Naive thymus-derived CD4-positive, alpha-beta T cell (primary cell): ENCODE results near the gene MARCHF6. TPM values are rescaled to one million over a fixed set of nuclear protein-coding genes. Genes with fewer than 3 reads are reported as not detected.
"Not testable (repeated sequence)": the region's sequence is repeated elsewhere in the genome, so short reads cannot be mapped to it uniquely, and the experiment has no call there.

Source experiments
- ATAC-seq: fragments of 150-1000 bp; cut with Tn5 transposase; 2 replicates; pipeline ENCODE4 v1.10.0; 2021; ENCODE audit warnings: mild to moderate bottlenecking, moderate library complexity
- CTCF ChIA-PET: fragments of 350-600 bp; sonication (Branson Sonifier 250); formaldehyde crosslinking; loops from one replicate; lab custom pipeline; 2021; ENCODE audit warnings: antibody characterized with exemption; lab: Charles Lee
- POLR2A ChIA-PET: fragments of 350-600 bp; sonication (Branson Sonifier 250); formaldehyde crosslinking; loops from one replicate; lab custom pipeline; 2021; ENCODE audit warnings: antibody characterized with exemption, inconsistent platforms; lab: Charles Lee
- DNase-seq, 9 donors: peaks; one replicate each; pipeline versions ENCODE4 v3.0.0 to v3.0.0-alpha.2; 2020 to 2022; ENCODE audit warnings: mixed read lengths in 1 of 9
- H3K27ac ChIP-seq: one replicate; pipeline ENCODE4 v1.7.0; 2013; ENCODE audit warnings: mild to moderate bottlenecking, low read depth, low read length, moderate library complexity
- H3K27me3 ChIP-seq, 2 donors: one replicate each; pipeline ENCODE4 v1.7.0; 2013; ENCODE audit warnings: low read length in 2 of 2, mild to moderate bottlenecking in 2 of 2, moderate library complexity in 2 of 2; ENCODE audit not compliant: control insufficient read depth in 2 of 2, insufficient read depth in 2 of 2
- H3K36me3 ChIP-seq, 3 experiments: 1 replicate in 2 of 3; 2 replicates in 1 of 3; pipeline ENCODE4 v1.7.0; 2013; ENCODE audit warnings: low read length in 3 of 3, mild to moderate bottlenecking in 3 of 3, moderate library complexity in 1 of 3; ENCODE audit not compliant: insufficient read depth in 3 of 3, control insufficient read depth in 2 of 3
- H3K4me1 ChIP-seq, 2 donors: one replicate each; pipeline ENCODE4 v1.7.0; 2013; ENCODE audit warnings: low read length in 2 of 2, mild to moderate bottlenecking in 2 of 2, moderate library complexity in 1 of 2; ENCODE audit not compliant: control insufficient read depth in 2 of 2, insufficient read depth in 2 of 2
- H3K4me3 ChIP-seq: 2 replicates; pipeline ENCODE4 v1.7.0; 2013; ENCODE audit warnings: mild to moderate bottlenecking, low read length
- H3K9me3 ChIP-seq, 3 experiments: 1 replicate in 2 of 3; 2 replicates in 1 of 3; pipeline ENCODE4 v1.7.0; 2013; ENCODE audit warnings: low read length in 3 of 3; ENCODE audit not compliant: control insufficient read depth in 2 of 3
- H3K27ac Mint-ChIP-seq, 9 donors: one replicate each; pipeline ENCODE4 v1.8.0; 2020 to 2022; ENCODE audit warnings: mixed read lengths in 9 of 9, mild to moderate bottlenecking in 8 of 9, moderate library complexity in 5 of 9, inconsistent platforms in 2 of 9
- H3K27me3 Mint-ChIP-seq, 5 donors: one replicate each; pipeline ENCODE4 v1.8.0; 2021 to 2022; ENCODE audit warnings: mixed read lengths in 5 of 5, mild to moderate bottlenecking in 1 of 5
- H3K36me3 Mint-ChIP-seq, 5 donors: one replicate each; pipeline ENCODE4 v1.8.0; 2020 to 2022; ENCODE audit warnings: mixed read lengths in 5 of 5, mild to moderate bottlenecking in 3 of 5, inconsistent platforms in 1 of 5
- H3K4me1 Mint-ChIP-seq, 7 donors: one replicate each; pipeline ENCODE4 v1.8.0; 2020 to 2022; ENCODE audit warnings: mixed read lengths in 7 of 7, mild to moderate bottlenecking in 3 of 7, inconsistent platforms in 1 of 7
- H3K4me3 Mint-ChIP-seq, 10 donors: one replicate each; pipeline ENCODE4 v1.8.0; 2020 to 2022; ENCODE audit warnings: mild to moderate bottlenecking in 10 of 10, mixed read lengths in 10 of 10, moderate library complexity in 6 of 10, inconsistent platforms in 2 of 10
- H3K9me3 Mint-ChIP-seq, 11 donors: one replicate each; pipeline ENCODE4 v1.8.0; 2020 to 2022; ENCODE audit warnings: mixed read lengths in 11 of 11, mild to moderate bottlenecking in 4 of 11, inconsistent platforms in 1 of 11, moderate library complexity in 1 of 11
- intact Hi-C, 2 donors: fragments of 100-400 bp; cut with micrococcal nuclease; formaldehyde crosslinking; loops; one replicate each; pipeline ENCODE4 v1.15.1; 2023
- polyA plus RNA-seq, 2 donors: library from polyadenylated mRNA; unstranded; fragments of 300-500 nt; fragmentation: Illumina TruSeq; gene quantifications; one replicate each; pipeline ENCODE4 v1.2.3, GENCODE V29; 2021
- total RNA-seq, 6 experiments: library from RNA in 5 of 6; stranded (reverse) in 5 of 6; gene quantifications; 1 replicate in 5 of 6; 2 replicates in 1 of 6; pipeline ENCODE4 v1.2.3 and lab custom pipeline; 2021 to 2026

The MARCHF6 gene
- total and polyA plus RNA-seq, 7 experiments from 2014 or later: 42.5 to 211 (median 165) TPM

GRCh38 chr5:10344461-10345106 is 8.9 kb upstream of the MARCHF6 start:
- H3K4me3 ChIP-seq, H3K4me3 Mint-ChIP-seq, H3K4me1 ChIP-seq, H3K9me3 ChIP-seq, intact Hi-C loops, CTCF ChIA-PET, H3K36me3 ChIP-seq, POLR2A ChIA-PET, H3K36me3 Mint-ChIP-seq, DNase-seq, ATAC-seq, H3K9me3 Mint-ChIP-seq, H3K4me1 Mint-ChIP-seq, H3K27ac ChIP-seq, H3K27me3 Mint-ChIP-seq, H3K27me3 ChIP-seq: not testable (repeated sequence)
- H3K27ac Mint-ChIP-seq: peak overlapping the region in 1 of 9 donors; percentile 16

GRCh38 chr5:10348258-10348657 is 5.2 kb upstream of the MARCHF6 start:
- CTCF ChIA-PET: no interaction called here
- H3K9me3 Mint-ChIP-seq: no peaks in the 10 kb centered on the region
- H3K4me3 ChIP-seq: no peak overlapping the region
- H3K27ac Mint-ChIP-seq: no peak overlapping the region
- peaks cover 0 to 3% (median 0%) of the 10 kb centered on the region in 5 donors for H3K27me3 Mint-ChIP-seq
- POLR2A ChIA-PET: no interaction called here
- DNase-seq (no peak), ATAC-seq (no peak)
- H3K4me3 Mint-ChIP-seq: no peak overlapping the region
- H3K27ac ChIP-seq: no peak overlapping the region
- peaks cover 0 to 6% of the 10 kb centered on the region in 2 donors for H3K4me1 ChIP-seq
- intact Hi-C loops: no loop called here
- H3K27me3 ChIP-seq: no peaks in the 10 kb centered on the region
- no peaks in the 10 kb centered on the region for H3K36me3 Mint-ChIP-seq
- no peaks in the 10 kb centered on the region for H3K36me3 ChIP-seq
- peaks cover 3 to 17% (median 11%) of the 10 kb centered on the region in 7 donors for H3K4me1 Mint-ChIP-seq
- no peaks in the 10 kb centered on the region for H3K9me3 ChIP-seq

GRCh38 chr5:10351199-10351905 is 2.1 kb upstream of the MARCHF6 start:
- H3K4me1 Mint-ChIP-seq: peaks cover 16 to 33% (median 27%) of the 10 kb centered on the region in 7 donors
- Histone ChIP-seq H3K9me3 (no peaks in the 10 kb centered on the region), H3K27me3 (no peaks in the 10 kb centered on the region), H3K27ac (peak overlapping the region; percentile 84), H3K36me3 (no peaks in the 10 kb centered on the region), H3K4me1 (peaks cover 11 to 16% of the 10 kb centered on the region in 2 donors), H3K4me3 (no peak overlapping the region)
- ChIA-PET CTCF (no interaction called here), POLR2A (no interaction called here)
- intact Hi-C loops: loop anchor here in 1 of 2 donors (5.0 kb wide), 2 partner anchors 44 to 211 kb away; partner anchors contain the start of genes ANKRD33B and CMBL
- peak overlapping the region in 3 of 10 donors; percentile 4 to 97 (median 88) for H3K4me3 Mint-ChIP-seq
- DNase-seq (no peak), ATAC-seq (no peak)
- peak overlapping the region in 5 of 9 donors; percentile 96 to 98 (median 96) for H3K27ac Mint-ChIP-seq
- H3K9me3 Mint-ChIP-seq: peaks cover 0 to 2% (median 0%) of the 10 kb centered on the region in 11 donors
- no peaks in the 10 kb centered on the region for H3K36me3 Mint-ChIP-seq
- H3K27me3 Mint-ChIP-seq: no peaks in the 10 kb centered on the region

GRCh38 chr5:10351919-10352318 is 1.6 kb upstream of the MARCHF6 start:
- intact Hi-C loops: loop anchor here (2.0 to 5.0 kb wide), 5 partner anchors 45 to 283 kb away; partner anchors contain the start of genes ANKRD33B (in 1 of the 2) and CMBL (in 1 of the 2)
- peak overlapping the region; percentile 84 for H3K27ac ChIP-seq
- H3K4me1 ChIP-seq: peaks cover 11 to 21% of the 10 kb centered on the region in 2 donors
- H3K27me3 ChIP-seq: no peaks in the 10 kb centered on the region
- no peak for DNase-seq
- no peaks in the 10 kb centered on the region for H3K9me3 ChIP-seq
- Mint-ChIP-seq H3K9me3 (peaks cover 0 to 2% (median 0%) of the 10 kb centered on the region in 11 donors), H3K4me3 (peak overlapping the region; percentile 46 to 99 (median 91)), H3K4me1 (peaks cover 22 to 39% (median 31%) of the 10 kb centered on the region in 7 donors), H3K36me3 (no peaks in the 10 kb centered on the region), H3K27ac (peak overlapping the region; percentile 10 to 98 (median 96)), H3K27me3 (no peaks in the 10 kb centered on the region)
- no peak for ATAC-seq
- no peaks in the 10 kb centered on the region for H3K36me3 ChIP-seq
- H3K4me3 ChIP-seq: no peak overlapping the region
- CTCF ChIA-PET: no interaction called here
- POLR2A ChIA-PET: no interaction called here

GRCh38 chr5:10352430-10353240 is 860 bp upstream of the MARCHF6 start:
- intact Hi-C loops: loop anchor here (1.0 to 5.0 kb wide), 8 partner anchors 45 to 409 kb away; partner anchors contain the start of genes CCT5 (in 2 of the 2), ROPN1L (in 2 of the 2), ANKRD33B (in 1 of the 2) and CMBL (in 1 of the 2)
- POLR2A ChIA-PET: interaction anchor here (0.7 to 1.6 kb wide), 11 partner anchors 11 to 103 kb away, joined by 3 to 25 read pairs (median 4); partner anchors contain the start of genes ATPSCKMT, CCT5 and ROPN1L
- H3K27me3 Mint-ChIP-seq: no peaks in the 10 kb centered on the region

More at GRCh38 chr5:10352430-10353240, 860 bp upstream of the MARCHF6 start:
- H3K4me1 ChIP-seq: peaks cover 11 to 26% of the 10 kb centered on the region in 2 donors
- peaks cover 0 to 2% (median 0%) of the 10 kb centered on the region in 11 donors for H3K9me3 Mint-ChIP-seq
- H3K27me3 ChIP-seq: no peaks in the 10 kb centered on the region
- no peaks in the 10 kb centered on the region for H3K9me3 ChIP-seq
- no peak for ATAC-seq
- DNase-seq: peak in 1 of 9 donors; percentile 31
- peak overlapping the region; percentile 81 to 99 (median 92) for H3K4me3 Mint-ChIP-seq
- H3K36me3 Mint-ChIP-seq: no peaks in the 10 kb centered on the region
- peaks cover 23 to 46% (median 36%) of the 10 kb centered on the region in 7 donors for H3K4me1 Mint-ChIP-seq
- H3K4me3 ChIP-seq: peak overlapping the region; percentile 84
- no peaks in the 10 kb centered on the region for H3K36me3 ChIP-seq
- CTCF ChIA-PET: interaction anchor here (0.7 kb wide), 1 partner anchor 83 kb away, joined by 3 read pairs; no protein-coding TSS in a partner anchor
- H3K27ac ChIP-seq: peak overlapping the region; percentile 84
- peak overlapping the region; percentile 96 to 98 (median 97) for H3K27ac Mint-ChIP-seq
